GM19397 (cell line): Measurements from ENCODE around the gene ZNF747.

Source experiments
- ATAC-seq: cut with Tn5 transposase; IDR thresholded peaks from one replicate; pipeline ENCODE4 v1.9.1; 2021; ENCODE audit warnings: mild to moderate bottlenecking, moderate library complexity; ENCODE audit not compliant: unreplicated experiment

The ZNF747 gene

DNA sequence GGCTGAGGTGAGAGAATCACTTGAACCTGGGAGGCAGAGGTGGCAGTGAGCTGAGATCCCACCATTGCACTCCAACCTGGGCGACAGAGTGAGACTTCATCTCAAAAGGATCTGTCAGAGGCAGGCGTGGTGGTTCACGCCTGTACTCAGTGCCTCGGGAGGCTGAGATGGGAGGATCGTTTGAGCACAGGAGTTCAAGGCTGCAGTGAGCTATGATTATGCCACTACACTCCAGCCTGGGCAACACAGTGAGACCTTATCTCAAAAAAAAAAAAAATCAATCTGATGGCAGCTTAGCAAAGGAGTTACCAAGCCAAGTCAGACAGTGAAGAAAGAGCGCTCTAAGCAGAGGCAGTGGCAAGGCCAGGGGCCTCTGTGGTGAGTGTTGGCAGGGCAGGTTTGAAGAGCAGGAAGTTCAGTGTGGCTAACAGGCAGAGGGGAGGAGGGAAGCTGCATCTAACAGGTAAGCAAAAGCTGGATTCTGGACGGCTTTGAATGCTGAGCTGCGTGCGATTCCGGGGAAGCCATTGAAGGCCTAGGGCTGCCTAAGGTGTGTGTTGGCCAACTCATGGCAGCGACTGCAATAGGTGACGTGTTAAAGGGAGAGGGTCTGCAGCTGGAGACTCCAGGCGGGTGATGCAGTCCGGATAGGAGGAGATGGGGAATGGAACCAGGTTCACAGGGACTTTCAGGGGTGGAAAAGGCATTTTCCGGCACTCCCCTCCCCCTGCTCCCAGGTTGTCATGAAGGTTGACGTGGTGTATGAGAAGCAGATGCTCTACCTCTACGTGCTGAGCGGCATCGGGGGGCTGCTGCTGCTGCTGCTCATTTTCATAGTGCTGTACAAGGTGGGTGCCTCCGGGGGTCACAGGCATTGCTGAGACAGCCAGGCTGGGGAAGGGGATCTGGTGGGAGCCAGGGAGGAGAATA, 15.3 kb downstream of the ZNF747 start:
- ATAC-seq: no peak

DNA sequence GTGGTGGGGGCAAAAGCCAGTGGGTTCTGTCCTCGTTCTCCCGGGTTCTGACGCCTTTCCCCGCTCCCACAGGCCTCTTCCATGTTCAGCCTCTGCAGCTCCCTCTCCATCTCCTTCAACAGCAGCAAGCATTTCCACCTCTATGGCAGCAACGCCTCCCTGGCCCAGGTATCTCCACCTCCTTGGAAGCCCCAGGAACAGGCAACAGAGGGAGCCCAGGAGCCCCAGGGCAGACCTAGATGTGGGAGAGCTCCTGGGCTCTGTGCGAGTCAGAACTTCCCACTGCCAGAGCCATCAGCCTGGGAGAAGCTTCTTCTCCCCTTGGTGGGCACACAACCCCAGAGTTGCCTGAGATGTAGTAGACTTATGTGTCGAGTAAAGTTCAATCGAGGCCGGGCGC, 16.1 kb downstream of the ZNF747 start:
- no peak for ATAC-seq

DNA sequence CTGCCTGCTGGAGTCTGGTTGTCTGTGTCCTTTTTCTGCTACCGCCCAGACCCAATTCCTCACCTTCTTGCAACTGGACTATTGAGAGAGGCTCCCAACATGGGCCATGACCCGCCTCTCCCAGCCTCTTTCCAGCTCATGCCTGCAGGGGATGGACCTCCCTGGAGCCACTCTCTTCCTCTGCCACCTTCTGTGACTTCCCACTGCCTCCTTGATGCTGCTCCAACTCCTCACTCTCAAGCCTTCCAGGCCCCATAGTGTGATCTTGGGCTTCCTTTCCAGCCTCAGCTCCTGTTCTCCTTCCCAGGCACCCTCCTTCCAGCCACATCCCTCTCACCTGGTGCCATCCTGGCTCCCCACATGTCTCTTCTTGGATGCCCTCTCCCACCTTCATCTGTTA, 19.4 kb downstream of the ZNF747 start:
- no peak for ATAC-seq

DNA sequence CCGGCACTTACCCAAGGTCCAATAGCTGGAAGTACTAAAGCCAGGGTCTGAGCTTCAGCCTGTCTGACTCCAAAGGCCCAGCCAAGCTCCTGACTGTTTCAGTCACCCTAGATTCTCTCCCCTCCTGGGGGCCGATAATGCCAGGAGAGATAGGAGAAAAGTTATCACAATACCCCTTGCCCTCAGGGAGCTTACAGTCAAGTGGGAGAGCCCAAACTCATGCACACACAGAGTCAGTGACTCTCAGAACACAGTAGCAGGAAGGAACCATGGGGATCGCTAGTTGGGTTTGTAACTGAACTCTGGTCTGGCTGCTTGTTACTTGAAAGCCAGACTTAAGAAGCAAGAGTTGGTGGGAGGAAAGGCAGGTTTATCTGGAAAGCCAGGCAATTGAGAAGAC, 23.1 kb downstream of the ZNF747 start:
- ATAC-seq: no peak

DNA sequence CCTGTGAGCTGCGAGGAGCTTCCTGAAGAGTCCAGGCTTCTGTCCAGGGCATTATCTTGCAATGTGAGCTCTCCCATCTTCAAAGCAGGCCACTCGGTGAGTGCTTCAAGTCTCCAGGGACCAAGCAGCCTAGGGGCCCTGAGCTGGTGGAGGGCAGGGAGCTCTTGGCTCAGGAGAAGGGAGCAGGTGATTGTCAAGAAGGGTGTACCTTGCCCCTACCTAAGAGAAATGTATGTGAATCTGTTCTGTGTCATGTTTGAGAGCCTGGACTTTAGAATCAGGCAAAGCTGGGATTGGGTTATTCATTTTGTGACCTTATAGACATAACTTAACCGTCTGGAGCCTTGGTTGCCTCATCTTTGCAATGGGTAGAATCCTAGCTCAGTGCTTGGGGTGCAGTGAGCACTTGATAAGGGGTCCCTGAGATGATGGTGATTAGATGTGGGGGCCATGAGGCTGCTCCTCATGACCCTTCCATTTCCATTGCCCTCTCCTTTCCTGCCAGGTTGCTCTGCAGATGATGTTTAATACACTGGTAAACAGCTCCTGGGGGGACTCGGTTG, 24.2 kb downstream of the ZNF747 start:
- no peak for ATAC-seq

DNA sequence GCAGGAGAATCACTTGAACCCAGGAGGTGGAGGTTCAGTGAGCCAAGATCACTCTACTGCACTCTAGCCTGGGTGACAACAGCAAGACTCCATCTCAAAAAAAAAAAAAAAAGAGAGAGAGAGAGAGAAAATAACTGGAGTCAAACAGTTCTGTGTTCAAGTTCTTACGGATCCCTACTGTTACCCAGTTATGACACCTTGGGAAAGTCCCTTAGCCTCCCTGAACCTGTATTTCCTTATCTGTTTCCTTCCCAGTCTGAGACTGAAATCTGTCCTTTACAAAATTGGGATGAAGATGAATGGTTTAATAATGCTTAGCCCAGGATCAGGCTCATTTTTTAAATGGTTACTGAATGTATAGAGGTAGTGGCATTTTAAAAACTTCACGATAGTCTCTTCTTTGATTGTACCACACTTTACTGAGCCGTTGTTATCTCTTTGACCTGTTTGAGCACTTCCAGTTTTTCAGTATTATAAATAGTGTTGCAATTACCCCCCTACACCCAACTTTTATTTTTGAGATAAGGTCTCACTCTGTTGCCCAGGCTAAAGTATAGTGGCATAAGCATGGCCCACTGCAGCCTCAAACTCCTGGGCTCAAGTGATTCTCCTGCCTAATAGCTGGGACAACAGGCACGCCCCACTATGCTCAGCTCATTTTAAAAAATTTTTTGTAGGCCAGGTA, 25.4 kb downstream of the ZNF747 start:
- ATAC-seq: no peak

DNA sequence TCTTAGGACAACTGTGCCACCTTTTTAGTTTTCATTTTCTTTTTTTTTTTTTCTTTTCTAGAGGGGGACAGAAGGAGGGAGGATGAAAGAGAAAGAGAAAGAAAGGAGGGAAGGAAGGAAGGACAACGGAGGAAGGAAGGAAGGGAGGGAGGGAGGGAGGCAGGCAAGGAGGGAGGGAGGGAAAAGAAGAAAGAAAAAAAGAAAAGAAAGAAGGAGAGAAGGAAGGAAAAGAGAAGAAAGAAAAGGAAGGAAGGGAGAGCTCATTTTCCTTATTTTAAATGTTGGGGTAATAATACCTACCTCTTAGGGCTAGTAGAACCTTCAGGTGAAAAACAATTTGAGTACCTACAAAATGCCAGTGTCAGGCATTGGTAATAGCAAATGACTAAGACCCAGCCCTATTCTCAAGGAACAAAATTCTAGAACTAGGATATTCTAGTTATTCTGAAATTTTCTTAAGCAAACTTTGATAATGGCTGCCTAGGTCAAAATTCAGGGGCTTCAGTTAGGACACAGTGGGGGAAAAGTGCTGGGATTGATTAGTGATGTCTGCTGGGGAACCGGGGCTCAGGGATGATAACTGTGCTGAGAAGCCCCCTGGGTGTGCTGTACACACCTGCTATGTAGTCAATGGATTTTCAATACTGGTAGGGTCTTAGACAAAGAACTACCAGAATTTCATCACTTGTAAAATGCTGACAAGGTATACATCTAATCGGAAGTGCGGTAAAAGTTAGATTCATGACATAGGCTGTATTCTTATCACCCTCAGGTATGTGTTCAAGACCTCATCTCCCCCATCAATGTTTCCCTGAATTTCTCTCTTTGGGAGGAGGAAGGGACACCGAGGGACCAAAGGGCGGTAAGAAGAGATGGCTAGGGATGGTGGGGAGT, 31.0 kb downstream of the ZNF747 start:
- no peak for ATAC-seq

DNA sequence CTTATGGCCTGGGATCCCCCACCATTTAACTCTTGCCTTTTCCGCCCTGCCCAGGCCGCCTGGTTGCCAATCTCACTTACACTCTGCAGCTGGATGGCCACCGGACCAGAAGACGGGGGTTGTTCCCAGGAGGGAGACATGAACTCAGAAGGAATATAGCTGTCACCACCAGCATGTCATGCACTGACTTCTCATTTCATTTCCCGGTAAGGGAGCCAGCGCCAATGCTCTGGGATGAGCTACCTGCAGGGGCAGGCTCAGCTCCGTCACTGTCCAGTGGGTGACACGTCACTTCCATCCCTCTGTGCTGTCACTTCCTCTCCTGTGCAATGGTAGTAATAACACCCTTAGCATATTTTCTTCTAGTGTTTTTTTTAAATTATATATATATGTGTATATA, 35.4 kb downstream of the ZNF747 start:
- ATAC-seq: no peak

DNA sequence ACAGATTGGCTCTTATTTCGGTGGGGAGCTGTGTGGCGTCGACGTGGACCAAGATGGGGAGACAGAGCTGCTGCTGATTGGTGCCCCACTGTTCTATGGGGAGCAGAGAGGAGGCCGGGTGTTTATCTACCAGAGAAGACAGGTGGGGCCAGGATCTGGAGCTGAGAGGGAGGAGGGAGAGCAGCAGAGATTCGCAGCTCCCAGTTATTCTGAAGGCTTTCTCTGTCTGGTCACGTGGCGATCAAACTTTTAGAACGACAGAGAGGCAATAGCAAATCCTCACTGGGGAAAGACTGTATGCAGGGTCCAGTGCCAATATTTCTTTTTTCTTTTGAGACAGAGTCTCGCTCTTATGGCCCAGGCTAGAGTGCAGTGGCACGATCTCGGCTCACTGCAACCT, 39.9 kb downstream of the ZNF747 start:
- no peak for ATAC-seq

DNA sequence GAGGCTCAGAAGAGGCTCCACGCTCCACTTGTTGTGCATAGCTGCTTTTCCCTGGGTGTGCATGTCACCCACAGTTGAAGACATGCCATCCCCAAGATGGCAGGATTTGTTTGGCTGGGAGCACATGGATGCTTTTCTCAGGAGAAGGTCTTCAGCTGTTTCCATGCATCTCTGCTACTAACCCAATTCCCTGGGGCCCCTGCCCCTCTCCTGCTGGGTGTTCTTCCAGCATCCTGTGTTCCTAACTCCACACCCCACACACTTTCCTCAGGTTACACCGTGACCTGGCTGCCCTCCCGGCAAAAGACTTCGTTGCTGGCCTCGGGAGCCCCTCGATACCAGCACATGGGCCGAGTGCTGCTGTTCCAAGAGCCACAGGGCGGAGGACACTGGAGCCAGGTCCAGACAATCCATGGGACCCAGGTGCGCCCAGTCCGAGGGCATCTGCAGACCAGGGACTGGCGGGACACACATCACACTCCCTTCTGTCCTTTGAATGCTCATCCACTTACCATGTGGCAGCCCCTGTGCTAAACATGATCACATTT, 40.6 kb downstream of the ZNF747 start:
- no peak for ATAC-seq

DNA sequence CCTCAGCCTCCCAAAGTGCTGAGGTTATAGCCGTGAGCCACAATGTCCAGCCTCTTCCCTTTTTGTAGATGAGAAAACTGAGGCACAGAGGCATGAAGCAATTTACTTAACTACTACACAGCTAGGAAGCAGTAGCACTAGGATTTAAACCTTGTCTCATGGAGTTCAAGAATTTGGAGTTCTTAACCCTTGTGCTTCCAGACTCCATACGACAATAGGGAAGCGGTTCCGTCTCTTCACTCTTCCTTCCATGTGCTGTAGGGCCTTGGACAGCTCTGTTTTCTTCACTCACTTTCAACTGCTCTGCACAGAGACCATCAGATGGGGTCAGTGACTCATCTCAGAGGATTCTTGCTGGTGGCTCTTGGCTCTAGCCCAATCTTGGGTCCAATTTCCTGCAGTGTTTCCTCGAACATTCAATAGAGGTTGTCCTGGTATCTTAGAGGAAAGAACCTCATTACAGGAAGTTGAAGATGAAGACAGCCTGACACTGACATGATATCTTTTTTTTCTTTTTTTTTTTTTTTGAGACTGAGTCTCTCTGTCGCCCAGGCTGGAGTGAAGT, 42.8 kb downstream of the ZNF747 start:
- ATAC-seq: no peak

DNA sequence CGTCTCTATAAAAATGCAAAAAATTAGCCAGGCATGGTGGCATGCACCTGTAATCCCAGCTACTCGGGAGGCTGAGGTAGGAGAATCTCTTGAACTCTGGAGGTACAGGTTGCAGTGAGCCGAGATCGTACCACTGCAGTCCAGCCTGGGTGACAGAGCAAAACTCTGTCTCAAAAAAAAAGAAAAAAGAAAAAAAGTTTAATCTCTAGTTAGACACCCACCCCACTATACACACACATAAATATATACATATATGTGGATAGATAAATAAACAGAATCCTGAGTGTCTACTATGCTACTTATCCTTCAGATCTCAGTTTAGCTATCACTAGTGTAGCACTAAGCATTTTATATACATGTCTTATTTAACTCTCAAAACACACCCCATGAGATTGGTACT, 43.4 kb downstream of the ZNF747 start:
- ATAC-seq: no peak

DNA sequence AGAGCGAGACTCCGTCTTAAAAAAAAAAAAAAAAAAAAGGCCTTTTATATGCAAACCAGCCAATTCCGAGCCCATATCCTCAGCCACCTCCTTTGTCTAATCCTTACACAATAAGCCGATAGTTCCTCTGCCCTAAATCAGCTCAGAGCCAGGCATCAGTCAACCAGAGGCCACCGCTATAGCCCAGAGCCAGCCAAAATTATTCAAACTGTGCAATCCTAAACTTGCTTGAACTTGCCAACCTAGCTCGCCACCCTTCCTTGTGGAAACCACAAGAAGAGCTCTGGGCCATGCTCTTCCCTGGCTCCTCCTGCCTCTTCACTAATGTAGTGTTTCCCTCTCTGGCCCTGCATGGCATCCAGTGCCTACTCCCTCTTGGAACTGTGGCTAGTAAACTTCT, 44.4 kb downstream of the ZNF747 start:
- ATAC-seq: no peak

DNA sequence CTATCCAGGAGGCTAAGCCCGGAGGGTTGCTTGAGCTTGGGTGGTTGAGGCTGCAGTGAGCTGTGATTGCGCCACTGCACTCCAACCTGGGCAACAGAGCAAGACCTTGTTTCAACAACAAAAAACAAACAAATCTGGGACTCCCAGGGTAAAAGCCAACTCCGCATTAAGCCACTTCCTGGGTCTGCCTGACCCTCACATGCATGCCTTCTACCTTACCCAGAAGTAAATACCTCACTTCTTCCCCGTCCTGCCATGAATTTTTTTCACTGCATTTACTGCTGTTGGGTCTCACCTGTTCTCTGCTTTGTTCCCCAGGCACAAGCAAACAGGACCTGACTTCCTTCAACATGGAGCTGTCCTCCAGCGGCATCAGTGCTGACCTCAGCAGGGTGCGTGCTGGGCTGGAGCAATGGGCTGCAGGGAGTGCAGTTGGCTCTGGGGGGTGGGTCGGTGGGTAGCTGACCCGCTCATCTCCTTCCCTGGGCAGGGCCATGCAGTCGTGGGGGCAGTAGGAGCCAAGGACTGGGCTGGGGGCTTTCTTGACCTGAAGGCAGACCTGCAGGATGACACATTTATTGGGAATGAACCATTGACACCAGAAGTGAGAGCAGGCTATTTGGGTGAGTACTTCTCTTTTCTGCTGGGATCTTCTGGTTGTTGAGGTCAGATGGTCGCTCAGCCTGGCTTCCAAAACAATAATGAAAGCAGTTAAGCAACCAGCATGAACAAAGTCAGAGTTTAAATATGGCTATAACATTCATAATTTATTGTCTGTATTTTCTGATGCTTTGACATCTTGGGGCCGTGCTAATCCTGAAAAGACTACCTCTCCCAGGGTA, 45.7 kb downstream of the ZNF747 start:
- no peak for ATAC-seq

DNA sequence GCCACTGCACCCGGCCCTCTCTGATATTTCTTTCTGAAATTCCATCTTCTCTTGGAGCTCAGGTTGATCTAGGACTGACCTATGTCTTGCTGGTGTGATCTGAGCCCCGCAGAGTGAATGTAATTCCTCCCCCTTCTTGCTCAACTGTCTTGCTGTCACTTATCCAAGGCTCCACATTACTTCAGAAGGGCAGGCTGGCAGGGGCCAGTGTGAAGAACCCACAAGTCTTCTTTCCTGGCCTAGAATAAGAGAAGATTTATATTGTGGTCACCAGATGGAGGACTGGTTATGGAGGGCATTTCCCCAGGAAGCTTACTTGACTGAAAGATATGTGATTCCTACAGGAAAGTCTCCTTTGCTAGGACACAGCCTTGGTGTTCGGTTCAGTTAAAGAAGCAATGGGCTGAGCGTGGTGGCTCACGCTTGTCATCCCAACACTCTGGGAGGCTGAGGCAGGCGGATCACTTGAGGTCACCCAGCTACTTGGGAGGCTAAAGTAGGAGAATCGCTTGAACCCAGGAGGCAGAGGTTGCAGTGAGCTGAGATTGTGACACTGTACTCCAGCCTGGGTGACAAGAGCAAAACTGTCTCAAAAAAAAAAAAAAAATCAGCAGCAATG, 48.7 kb downstream of the ZNF747 start:
- ATAC-seq: no peak

DNA sequence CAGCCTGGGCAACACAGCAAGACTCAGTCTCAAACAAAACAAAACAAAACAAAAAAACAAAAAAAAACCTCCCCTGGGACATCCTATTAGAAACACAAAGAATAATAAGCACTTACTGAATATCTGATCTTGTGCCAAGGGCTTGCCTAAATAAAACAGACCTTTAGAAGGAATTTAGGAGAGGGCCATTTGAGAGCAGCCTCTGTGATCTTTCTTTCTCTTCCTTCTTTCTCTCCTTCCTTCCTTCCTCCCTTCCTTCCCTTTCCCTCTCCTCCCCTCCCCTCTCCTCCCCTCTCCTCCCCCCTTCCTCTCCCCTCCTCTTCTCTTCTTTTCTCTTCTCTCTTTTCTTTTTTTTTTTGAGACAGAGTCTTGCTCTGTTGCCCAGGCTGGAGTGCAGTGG, 49.8 kb downstream of the ZNF747 start:
- ATAC-seq: no peak

DNA sequence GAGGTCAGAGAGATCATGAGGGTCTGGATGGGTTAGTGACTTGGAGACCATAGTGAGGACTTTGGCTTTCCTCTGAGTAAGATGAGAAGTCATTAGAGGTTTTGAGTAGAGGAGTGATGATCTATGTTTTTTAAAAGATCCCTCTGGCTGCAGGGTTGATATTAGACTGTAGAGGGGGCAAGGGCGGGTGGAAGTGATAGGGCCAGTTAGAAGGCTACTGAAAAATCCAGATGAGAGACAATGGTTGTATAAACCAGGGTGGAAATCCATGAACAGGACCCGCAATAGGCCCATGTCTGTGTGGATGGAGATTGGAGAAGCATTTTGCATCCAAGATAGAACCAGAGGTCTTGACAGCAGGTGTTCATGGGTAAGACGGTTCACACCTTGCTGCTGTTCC, 52.3 kb downstream of the ZNF747 start:
- no peak for ATAC-seq

DNA sequence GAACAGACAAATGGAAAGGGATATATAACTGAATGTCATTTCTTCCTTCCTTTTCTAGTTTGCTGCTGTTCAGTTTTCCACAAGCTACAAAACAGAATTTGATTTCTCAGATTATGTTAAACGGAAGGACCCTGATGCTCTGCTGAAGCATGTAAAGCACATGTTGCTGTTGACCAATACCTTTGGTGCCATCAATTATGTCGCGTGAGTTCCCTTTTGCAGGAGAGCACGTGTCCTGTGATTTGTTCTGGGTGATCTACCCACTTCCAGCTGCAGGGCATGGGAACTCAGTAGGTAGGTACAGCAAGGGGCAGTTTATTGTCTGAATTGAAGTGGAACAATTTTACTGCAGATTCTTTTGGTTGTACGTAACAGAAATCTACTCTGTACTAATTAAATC, 53.3 kb downstream of the ZNF747 start:
- no peak for ATAC-seq
